ENCODE measurements around the gene ABR. TPM values are rescaled to one million over a fixed set of nuclear protein-coding genes. Genes with fewer than 3 reads are reported as not detected.

ABR gene
- total and polyA plus RNA-seq, 2 of the 8 experiments (the other 6 are each of a cell fraction or from before 2014, with no cell fraction given) = 44.8 to 47.2 TPM

GRCh38 chr17:1134634-1135324 is 45.0 kb downstream of the ABR start (continued):
- no peak for TF ChIP-seq SAP30 (IDR thresholded peaks at IDR 0.05; ENCODE audit: insufficient read depth, insufficient replicate concordance, low read length)
